ENCODE measurements around the gene TMEM234. TPM values are rescaled to one million over a fixed set of nuclear protein-coding genes. Genes with fewer than 3 reads are reported as not detected.

TMEM234 gene
- total RNA-seq, 1 donor from 2014 or later, result 11.1 TPM

DNA sequence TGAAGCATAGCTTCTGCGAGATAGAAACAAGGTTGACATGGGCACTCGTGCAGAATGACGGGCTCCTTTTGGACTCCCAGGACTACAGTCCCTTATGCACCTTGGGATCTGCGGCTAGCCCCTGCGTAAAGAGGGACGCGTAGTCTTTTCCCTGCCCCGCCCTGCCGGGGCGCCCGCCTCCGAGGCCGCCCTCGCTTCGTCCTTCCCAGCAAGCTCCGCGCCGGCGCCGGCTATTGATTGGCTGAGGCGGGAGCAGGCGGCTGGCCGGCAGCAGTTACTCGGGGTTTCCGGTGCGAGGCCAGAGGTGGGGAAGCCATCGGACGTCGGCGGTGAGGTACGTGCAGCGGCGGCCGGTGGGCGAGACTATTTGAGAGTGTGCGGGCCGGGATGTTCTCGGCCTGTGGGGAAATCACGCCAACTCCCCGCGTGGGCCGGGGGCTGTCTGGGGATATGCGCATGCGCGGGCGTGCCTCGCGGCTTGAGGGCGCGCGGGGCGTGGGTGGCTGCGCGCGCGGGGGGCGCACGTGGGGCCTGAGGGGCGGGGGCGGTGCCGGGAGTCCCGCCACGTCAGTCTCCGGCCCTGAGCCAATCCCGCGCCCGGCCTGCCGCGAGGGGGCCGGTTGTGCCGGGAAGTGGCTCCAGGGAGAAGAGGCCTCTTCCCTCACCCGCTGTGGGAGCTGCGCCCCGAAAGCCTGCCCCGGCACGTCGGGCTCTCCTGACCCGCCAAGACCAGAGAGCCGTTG lies 42.5 kb downstream of the TMEM234 start, which contains the start of gene TXLNA:
TSS of gene TXLNA (plus strand) at position 233 of the 743 bp plus-strand sequence. CDS start 671 bp downstream, outside the sequence.
- peak; percentile 95 for DNase-seq (ENCODE audit: low read depth in 2 of 2)

DNA sequence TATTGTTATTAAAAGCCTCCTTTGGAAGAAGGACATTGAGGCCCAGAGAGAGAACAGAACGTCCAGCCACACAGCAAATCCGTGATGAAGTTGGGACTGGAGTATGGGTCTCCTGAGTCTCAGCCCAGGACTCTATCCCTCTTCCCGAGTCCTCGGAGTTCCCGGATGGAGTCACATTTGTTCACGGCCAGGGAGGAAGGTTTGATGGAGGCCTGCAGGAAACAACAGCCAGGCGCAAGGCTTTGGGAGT lies 43.0 kb downstream of the TMEM234 start:
- DNase-seq (ENCODE audit: low read depth in 2 of 2), result no peak

DNA sequence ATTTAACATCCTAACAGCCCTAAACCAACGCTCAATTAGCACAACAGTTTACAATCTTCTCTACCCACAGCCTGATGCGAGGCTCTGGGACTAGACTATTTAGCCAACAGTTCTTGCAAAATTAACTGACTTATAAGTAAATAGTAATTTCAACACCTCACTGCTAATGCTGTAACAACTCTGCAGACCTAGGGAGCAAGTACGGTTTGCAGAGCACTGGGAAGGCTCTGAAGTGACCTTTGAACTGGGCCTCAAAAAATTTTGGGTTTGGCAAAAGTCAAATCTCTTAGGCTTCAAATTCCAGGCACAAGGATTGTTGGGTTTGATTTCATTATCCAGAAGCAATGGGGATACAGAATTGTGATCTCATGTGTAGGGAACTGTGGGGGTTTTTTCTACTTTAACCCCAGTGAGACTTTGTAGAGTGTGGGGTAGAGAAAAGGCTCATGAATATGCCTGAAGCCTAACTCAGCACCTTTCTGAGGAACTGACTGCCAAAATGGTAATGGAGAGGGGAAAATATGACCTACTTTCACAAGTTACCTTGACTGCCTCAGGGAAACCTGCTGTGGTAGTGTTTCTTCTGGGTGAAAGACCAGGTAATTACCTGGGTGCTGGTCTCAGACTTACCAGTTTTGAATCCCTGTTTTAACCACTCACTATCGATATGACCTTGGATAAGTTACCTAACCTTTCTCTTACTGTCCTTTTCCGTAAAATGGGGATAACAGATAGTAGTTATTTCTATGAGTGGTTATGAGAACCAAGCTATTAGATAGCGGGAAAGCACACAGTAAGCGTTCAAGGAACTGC lies 43.6 kb downstream of the TMEM234 start:
- DNase-seq (ENCODE audit: low read depth in 2 of 2), result no peak

DNA sequence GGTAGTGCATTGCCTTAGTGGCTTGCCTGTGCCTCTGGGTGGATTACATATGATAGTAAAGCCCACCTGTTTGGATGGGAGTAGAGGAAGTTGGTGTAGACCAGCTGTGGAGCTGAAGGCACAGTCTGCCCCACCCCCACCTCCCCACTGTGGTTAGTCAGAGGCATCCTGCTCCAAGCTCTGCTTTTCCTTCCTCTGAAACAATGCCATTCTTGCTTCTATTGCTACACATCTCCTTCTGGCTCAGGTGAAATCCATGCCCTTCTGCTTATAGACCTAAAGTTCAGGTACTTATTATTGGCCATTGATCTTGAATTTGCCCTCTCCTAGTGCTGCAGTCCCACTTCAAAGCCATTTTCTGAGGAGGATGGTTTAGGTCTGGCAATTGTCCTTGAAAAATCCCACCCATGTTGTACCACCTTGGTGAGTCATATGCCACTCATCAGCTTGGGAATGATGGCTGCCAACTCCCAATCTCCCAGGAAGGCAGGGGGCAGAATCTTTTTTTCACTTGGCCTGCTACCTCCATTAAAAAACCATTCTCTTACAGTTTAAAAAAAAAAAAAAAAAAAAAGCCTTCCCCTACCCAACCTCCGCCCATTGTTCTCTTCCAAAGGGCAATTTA lies 49.4 kb downstream of the TMEM234 start:
- peak; percentile 17 to 69 for DNase-seq (ENCODE audit: low read depth in 2 of 2)

DNA sequence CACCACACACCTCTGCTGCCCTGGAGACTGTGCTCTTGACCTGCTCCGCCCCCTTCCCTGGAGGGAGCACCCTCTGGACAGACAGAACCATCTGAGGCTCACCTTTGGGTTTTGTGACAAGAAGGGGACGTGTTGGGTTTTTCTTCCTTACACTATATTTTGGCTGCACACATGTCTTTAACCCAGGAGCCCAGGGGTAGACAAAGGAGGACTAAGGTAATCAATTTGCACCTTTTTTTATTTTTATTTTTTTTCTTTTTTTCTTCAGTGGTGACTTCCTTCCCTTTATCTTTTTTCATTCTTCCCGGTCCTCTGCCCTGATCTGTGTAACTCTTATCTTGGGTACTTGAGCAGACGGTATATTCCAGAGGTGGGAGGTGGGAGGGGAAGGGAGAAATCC lies 51.2 kb downstream of the TMEM234 start:
- DNase-seq (ENCODE audit: low read depth in 2 of 2), result no peak

Other genes with a start within 250 kb of the TMEM234 start
- 41.5 and 51.6 TPM in 2 replicates for gene KHDRBS1, start 208.5 kb downstream of the TMEM234 start, total RNA-seq
- 8.5 and 10.5 TPM in 2 replicates for gene TMEM39B, start 149.4 kb downstream of the TMEM234 start, total RNA-seq
- 22.4 and 27.8 TPM in 2 replicates for gene KPNA6, start 114.3 kb downstream of the TMEM234 start, total RNA-seq
- gene TXLNA, start 42.7 kb downstream of the TMEM234 start, total RNA-seq, result 46.6 and 64.9 TPM in 2 replicates
- gene CCDC28B, start 21.8 kb downstream of the TMEM234 start, total RNA-seq, result 12.3 and 15.5 TPM in 2 replicates
- gene IQCC, start 16.7 kb downstream of the TMEM234 start, total RNA-seq, result 0.65 and 0.79 TPM in 2 replicates
- not detected in 2 replicates for gene DCDC2B, start 13.3 kb downstream of the TMEM234 start, total RNA-seq
- 227 and 275 TPM in 2 replicates for gene EIF3I, start 54 bp upstream of the TMEM234 start, total RNA-seq
- 0.79 and 0.87 TPM in 2 replicates for gene FAM167B, start 24.9 kb upstream of the TMEM234 start, total RNA-seq
- under 0.01 TPM in 2 replicates for gene LCK, start 28.9 kb upstream of the TMEM234 start, total RNA-seq
- 113 and 114 TPM in 2 replicates for gene HDAC1, start 69.7 kb upstream of the TMEM234 start, total RNA-seq
- 101 and 118 TPM in 2 replicates for gene MARCKSL1, start 113.9 kb upstream of the TMEM234 start, total RNA-seq
- 0.22 and 0.99 TPM in 2 replicates for gene FAM229A, start 140.1 kb upstream of the TMEM234 start, total RNA-seq
- not detected in 2 replicates for gene TSSK3, start 140.2 kb upstream of the TMEM234 start, total RNA-seq
- 29.6 and 50.2 TPM in 2 replicates for gene BSDC1, start 172.1 kb upstream of the TMEM234 start, total RNA-seq
- gene ZBTB8B, start 242.7 kb upstream of the TMEM234 start, total RNA-seq, result under 0.01 TPM in 2 replicates

Data from lung microvascular endothelial cell (primary cell).